Neutrophil (primary cell): Measurements from ENCODE around the gene UBAP1.
A peak's percentile ranks its signal among the peaks of the same experiment; 100 is the strongest.

Experiments
- H3K27ac ChIP-seq: fragments of 200-600 bp; sonication (generic); 2 replicates; pipeline ENCODE4 v1.5.1; 2016; ENCODE audit warnings: mild to moderate bottlenecking, moderate library complexity
- H3K27me3 ChIP-seq: fragments of 200-600 bp; sonication (generic); 2 replicates; pipeline ENCODE4 v1.6.0; 2016; ENCODE audit warnings: mild to moderate bottlenecking
- H3K36me3 ChIP-seq: fragments of 200-600 bp; sonication (generic); 2 replicates; pipeline ENCODE4 v1.5.1; 2017
- H3K4me1 ChIP-seq, 2 experiments: fragments of 200-600 bp in 1 of 2; sonication (generic) in 1 of 2; 1 replicate in 1 of 2; 2 replicates in 1 of 2; pipeline versions ENCODE4 v1.5.1 to v1.6.1; 2013 to 2016; ENCODE audit warnings: low read depth in 1 of 2, low read length in 1 of 2, mild to moderate bottlenecking in 1 of 2, moderate library complexity in 1 of 2; ENCODE audit not compliant: control insufficient read depth in 1 of 2, insufficient read depth in 1 of 2
- H3K4me3 ChIP-seq, 2 experiments: fragments of 200-600 bp in 1 of 2; sonication (generic) in 1 of 2; 1 replicate in 1 of 2; 2 replicates in 1 of 2; pipeline ENCODE4 v1.5.1; 2013 to 2016; ENCODE audit warnings: low read depth in 1 of 2, low read length in 1 of 2, mild to moderate bottlenecking in 1 of 2, moderate library complexity in 1 of 2
- H3K9me3 ChIP-seq: fragments of 200-600 bp; sonication (generic); 2 replicates; pipeline ENCODE4 v1.5.1; 2016
- TF ChIP-seq, protein P1 (sequence below): fragments of 200-600 bp; sonication (generic); IDR thresholded peaks from 2 replicates; pipeline ENCODE4 v1.5.1; 2016; ENCODE audit warnings: antibody characterized with exemption

UBAP1 gene

GRCh38 chr9:34275811-34276210 is 97.0 kb downstream of the UBAP1 start:
- TF ChIP-seq, protein P1, sequence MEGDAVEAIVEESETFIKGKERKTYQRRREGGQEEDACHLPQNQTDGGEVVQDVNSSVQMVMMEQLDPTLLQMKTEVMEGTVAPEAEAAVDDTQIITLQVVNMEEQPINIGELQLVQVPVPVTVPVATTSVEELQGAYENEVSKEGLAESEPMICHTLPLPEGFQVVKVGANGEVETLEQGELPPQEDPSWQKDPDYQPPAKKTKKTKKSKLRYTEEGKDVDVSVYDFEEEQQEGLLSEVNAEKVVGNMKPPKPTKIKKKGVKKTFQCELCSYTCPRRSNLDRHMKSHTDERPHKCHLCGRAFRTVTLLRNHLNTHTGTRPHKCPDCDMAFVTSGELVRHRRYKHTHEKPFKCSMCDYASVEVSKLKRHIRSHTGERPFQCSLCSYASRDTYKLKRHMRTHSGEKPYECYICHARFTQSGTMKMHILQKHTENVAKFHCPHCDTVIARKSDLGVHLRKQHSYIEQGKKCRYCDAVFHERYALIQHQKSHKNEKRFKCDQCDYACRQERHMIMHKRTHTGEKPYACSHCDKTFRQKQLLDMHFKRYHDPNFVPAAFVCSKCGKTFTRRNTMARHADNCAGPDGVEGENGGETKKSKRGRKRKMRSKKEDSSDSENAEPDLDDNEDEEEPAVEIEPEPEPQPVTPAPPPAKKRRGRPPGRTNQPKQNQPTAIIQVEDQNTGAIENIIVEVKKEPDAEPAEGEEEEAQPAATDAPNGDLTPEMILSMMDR, result no peak

GRCh38 chr9:34276772-34277171 is 97.9 kb downstream of the UBAP1 start:
- Histone ChIP-seq H3K4me3 (no peak overlapping the region), H3K4me1 (peaks cover 0 to 5% of the 10 kb centered on the region in 2 experiments), H3K9me3 (no peaks in the 10 kb centered on the region), H3K27ac (no peak overlapping the region), H3K27me3 (no peaks in the 10 kb centered on the region), H3K36me3 (no peaks in the 10 kb centered on the region)
- TF ChIP-seq, protein P1, result no peak

More at GRCh38 chr9:34275811-34276210, 97.0 kb downstream of the UBAP1 start:
- H3K27ac ChIP-seq, result no peak overlapping the region
- H3K36me3 ChIP-seq, result no peaks in the 10 kb centered on the region
- no peak overlapping the region for H3K4me3 ChIP-seq
- H3K9me3 ChIP-seq, result no peaks in the 10 kb centered on the region
- H3K4me1 ChIP-seq, result peaks cover 0 to 5% of the 10 kb centered on the region in 2 experiments
- no peaks in the 10 kb centered on the region for H3K27me3 ChIP-seq

DNA sequence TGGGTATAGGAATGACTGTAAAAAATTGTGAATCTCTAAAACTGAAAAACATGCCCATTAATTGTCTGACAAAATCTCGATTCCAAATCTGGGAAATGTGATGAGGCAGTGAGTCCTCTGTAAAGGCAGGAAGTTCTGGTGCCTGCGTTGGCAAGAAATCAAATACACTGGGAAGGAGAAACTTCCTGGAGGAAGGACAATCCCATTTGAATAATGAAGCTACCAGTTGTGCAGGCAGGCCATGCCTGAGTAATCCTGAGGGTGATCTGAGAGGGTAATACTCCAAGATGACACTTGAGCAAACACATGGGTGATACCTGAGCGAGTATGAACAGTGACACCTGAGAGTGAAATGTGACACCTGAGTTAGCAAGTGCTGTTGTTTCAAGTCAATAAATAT is 100.6 kb downstream of the UBAP1 start:
- Histone ChIP-seq H3K36me3 (no peaks in the 10 kb centered on the region), H3K27me3 (no peaks in the 10 kb centered on the region), H3K27ac (no peak overlapping the region), H3K4me3 (no peak overlapping the region), H3K4me1 (peaks cover 0 to 5% of the 10 kb centered on the region in 2 experiments), H3K9me3 (no peaks in the 10 kb centered on the region)
- TF ChIP-seq, protein P1, result no peak

GRCh38 chr9:34282096-34282495 is 103.3 kb downstream of the UBAP1 start:
- H3K27me3 ChIP-seq, result no peaks in the 10 kb centered on the region
- no peaks in the 10 kb centered on the region for H3K9me3 ChIP-seq
- TF ChIP-seq, protein P1, result no peak
- peaks cover 0 to 5% of the 10 kb centered on the region in 2 experiments for H3K4me1 ChIP-seq
- no peak overlapping the region for H3K27ac ChIP-seq
- H3K4me3 ChIP-seq, result no peak overlapping the region
- peaks cover 5% of the 10 kb centered on the region for H3K36me3 ChIP-seq

DNA sequence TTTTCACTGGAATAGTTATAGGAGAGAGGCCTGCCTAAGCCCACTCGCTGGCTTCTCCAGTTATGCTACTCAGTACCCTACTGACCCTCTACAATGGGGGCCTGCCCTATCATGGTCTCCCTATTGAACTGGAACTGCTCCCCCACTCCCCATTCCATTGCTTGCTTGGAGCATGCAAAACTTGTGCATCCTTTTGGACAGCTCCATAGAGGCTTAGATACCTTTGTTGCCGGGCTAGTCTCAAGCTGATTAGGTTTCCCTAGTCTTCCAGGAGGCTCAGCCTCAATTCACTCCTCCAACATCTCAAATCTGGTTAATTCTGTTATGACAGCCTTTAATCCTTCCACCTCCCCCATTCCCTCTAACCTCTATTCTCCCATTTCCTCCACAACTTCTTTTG is 110.3 kb downstream of the UBAP1 start:
- peaks cover 6% of the 10 kb centered on the region in 2 experiments for H3K4me1 ChIP-seq
- no peak overlapping the region for H3K27ac ChIP-seq
- no peak overlapping the region for H3K4me3 ChIP-seq
- TF ChIP-seq, protein P1, result no peak
- H3K27me3 ChIP-seq, result no peaks in the 10 kb centered on the region
- H3K36me3 ChIP-seq, result peaks cover 5% of the 10 kb centered on the region
- no peaks in the 10 kb centered on the region for H3K9me3 ChIP-seq

DNA sequence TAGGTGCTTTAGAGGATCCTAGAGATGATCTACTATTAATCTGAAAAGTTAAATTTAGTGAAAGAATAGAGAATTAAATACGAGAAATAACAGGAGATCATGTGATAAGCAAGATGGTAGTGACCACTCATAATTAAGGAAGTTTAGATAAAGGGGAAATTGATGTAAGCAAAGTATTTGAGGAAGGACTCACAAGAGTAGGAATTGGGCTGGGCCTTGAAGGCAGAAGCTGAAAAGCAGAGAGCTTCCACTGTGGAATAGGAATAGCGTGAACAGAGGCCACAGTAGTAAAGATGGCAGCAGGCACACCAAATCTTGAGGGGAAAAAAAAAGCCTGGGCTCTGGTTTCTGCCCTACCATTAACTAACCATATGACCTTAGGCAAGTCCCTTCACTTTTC is 112.2 kb downstream of the UBAP1 start:
- Histone ChIP-seq H3K9me3 (no peaks in the 10 kb centered on the region), H3K4me3 (no peak overlapping the region), H3K27ac (peak overlapping the region; percentile 60), H3K4me1 (peaks cover 6% of the 10 kb centered on the region in 2 experiments), H3K36me3 (peaks cover 5% of the 10 kb centered on the region), H3K27me3 (no peaks in the 10 kb centered on the region)
- TF ChIP-seq, protein P1, result no peak
